GM11168 (cell line): ENCODE results near the gene RPP25L.

ENCODE experiments used
- in situ Hi-C: fragments of 300-500 bp; cut with MboI; formaldehyde crosslinking; loops from one replicate; pipeline ENCODE4 v1.12.0; 2022; ENCODE audit warnings: low sequenced_read_pairs; ENCODE audit not compliant: unreplicated experiment

The RPP25L gene

DNA sequence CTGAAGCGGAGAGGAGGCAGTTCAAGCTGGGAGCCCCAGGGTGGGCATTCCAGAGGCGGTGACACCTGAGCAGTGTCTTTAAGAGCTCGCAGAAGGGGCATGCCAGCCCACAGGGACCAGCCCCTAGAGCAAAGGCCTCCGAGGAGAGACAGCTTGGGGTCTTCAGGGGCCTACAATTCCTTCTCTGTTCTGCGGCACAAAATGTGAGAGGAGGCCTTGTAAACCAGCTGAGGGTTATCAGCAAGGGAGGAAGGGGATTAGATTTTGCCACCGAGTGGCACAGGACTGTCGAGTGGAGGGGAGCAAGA lies 26.2 kb upstream of the RPP25L start:
- in situ Hi-C loops, result no loop called here

DNA sequence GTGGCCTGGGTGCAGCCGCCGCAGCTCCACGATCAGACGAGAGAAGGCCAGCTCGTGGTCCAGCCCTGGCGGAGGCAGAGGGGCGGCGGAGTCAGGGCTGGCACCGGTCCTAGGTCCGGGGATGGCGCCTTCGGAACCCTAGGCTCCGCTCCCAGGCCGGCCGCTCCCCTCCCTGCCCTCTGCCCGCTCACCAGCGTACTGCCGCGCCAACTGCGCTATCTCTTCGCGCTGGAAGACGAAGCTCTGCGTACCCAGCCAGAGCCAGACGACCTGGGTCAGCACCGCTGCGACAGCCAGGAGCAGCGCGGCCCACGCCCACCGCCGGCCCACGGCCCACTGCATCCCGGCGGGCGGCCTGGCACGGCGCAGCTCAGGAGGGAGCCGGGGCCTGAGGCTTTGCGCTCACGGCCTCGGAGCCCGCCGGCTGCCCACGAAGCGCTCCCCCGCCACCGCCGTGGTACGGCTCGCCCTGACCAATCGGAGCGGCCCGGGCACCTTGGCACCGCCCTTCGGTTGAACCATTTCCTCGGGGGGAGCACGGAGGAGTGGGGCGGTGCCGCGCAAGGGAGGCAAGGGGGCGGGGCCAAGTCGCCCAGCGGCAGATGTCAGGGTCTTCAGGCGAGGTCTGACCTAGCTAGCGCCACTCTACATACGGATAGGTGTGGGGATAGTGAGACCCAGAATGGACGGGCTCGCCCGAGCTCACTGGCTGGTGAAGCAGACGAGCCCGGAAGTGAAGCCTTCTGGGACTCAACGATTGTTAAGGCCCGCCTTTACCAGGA lies 25.6 kb upstream of the RPP25L start, which contains the start of gene SIGMAR1:
TSS of gene SIGMAR1 (minus strand) at position 432 of the 782 bp plus-strand sequence. CDS start at position 342, 90 bp downstream.
- in situ Hi-C loops, result no loop called here

DNA sequence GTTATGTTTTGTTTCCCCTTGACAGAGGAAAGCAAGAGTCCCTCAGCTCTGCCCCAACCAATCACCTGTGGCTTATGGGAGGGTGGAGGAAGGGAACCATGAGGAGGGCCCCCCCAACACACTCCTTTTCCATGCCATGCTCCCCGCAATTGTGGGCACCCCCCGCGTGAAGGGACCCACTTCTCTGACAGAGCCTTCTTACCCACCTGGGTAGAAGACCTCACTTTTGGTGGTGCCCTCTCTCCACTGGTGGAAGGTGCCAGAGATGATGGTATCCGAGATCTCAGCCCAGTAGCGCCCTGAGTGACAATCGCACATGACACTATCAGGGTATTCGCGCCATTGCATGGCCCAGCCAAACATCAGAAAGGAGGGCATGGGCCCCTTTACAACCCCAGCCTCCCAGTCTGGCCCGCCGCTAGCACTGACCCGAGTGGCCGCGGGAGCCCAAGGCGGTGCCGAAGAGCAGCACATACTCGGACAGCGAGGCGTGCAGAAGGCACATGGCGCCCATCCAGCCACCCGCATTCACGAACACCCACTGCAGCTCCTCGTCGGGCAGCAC lies 25.0 kb upstream of the RPP25L start:
- in situ Hi-C loops, result no loop called here

DNA sequence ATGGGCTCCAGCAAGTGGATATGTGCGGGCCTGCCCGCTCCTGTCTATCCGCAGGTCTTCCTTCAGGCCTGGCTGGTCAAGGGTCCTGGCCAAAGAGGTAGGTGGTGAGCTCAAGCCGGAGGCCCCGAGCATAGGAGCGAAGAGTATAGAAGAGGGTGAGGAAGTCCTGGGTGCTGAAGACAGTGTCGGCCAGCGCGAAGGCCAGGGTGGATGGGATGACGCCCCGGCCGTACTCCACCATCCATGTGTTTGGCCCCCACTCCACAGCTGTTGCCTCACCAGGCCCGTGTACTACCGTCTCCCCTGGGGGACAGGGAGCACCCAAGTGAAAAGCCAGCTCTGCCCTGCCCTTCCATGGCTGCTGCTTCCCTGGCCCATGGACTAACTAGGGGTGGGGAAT lies 23.7 kb upstream of the RPP25L start:
- in situ Hi-C loops, result no loop called here

DNA sequence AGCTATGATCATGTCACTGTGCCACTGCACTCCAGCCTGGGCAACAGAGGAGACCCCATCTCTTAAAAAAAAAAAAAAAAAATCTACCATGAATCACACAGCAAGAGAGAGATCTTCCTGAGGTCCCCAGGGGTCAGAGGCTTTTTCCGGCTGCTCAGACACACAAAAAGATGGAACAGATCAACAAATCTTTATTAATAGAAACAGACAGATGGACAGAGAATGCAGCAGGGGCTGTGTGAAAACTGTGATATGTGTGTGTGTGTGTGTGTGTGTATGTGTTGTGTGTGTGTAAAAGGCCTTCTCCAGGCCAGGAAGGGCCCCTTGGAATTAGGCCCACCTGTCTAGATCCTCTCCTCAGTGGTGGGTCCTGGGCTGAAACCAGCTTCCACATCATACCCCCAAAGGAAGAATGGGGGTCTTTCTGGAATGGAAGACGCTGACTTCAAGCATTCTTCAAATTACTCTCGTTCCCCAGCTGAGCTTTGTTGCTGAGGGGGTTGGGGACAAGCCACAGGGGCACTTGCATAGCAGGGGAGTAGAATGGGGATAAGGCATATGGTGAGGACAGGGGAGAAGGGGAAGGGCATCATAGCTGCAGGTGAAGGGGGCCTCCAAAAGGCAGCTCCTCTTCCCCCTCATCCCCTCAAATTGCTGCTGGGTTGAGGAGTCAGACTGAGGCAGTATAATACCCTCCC lies 22.8 kb upstream of the RPP25L start:
- in situ Hi-C loops, result no loop called here

DNA sequence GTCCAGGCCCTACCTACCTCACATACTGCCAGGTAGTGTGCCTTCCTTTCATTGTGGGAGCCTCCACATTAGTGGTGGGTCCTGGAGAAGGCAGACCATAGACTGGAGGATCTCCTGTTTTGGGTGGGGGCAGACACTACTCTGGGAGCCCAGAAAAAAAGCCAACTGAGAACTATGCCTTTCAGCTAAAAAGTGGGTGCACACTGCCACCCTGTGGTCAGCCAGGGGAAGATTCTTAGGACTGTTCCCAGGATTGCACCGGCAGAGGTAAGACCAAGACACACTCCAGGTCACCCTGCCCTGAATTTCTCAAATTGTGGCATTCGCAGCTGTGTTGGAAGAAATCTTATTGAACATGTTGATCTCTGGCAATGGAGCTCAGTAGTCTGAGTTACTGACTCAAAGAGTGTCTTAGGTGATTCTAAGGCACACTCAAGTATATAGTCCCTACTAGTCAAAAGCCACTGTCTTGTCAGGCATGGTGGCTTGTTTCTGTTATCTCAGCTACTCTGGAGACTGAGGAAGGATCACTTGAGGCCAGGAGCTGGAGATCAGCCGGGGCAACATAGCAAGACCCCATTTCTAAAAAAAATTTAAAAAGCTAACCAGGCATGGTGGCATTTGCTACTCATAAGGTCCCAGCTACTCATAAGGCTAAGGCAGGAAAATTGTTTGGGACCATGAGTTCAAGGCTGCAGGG lies 22.1 kb upstream of the RPP25L start:
- in situ Hi-C loops, result no loop called here

DNA sequence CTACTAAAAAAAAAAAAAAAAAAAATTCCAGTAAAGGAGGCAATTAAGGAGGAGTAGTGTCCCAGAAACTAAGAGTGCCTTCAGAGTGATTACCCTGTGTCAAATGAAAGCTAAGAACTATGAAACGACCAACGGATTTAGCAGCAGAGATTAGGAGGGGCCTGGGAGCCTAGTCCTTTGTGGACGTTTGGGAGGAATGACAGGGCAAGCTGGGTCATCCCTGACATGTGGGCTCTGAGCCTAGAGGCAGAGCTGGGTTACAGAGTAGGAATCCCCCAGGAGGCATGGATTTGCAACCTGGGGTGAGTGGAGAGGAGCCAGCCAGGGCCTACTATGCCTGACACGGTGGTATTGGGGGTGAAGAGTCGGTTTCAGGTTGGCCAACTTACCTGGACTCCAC lies 21.3 kb upstream of the RPP25L start:
- in situ Hi-C loops, result no loop called here

DNA sequence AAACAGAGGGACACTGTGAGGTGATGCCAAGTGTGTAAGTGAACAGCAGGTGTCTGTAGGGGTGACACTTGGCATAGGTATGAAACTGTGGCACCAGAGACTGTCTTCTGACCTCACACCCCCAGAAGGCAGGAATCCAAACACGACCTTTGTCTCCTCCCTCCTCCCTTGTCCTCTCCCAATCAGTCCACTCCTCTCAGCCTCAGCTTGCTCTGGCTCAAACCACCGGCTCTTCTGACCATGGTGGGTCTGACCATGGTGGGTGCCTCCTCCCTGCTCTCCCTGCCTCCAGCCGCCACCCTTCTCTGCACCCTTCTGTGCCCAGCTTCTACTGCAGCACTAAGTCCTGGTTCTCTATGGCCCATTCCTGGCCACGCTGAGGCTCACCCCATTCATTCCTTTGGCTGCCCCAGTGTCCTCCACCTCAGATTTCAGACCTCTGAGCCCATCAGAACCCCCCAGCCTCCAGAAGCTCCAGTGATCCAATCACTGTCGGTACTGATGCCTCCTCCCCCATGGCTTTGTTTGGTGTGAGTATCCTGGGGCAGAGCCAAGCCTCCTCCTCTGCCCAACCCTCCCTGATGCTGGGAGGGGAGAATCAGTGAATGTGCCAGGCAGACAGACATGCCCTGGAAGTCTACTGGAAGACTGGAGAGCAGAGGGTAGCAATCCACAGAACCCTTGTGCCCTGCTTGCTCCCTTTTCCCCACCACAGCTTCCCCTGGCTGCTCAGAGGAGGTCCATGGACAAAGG lies 18.7 kb upstream of the RPP25L start:
- in situ Hi-C loops, result no loop called here

DNA sequence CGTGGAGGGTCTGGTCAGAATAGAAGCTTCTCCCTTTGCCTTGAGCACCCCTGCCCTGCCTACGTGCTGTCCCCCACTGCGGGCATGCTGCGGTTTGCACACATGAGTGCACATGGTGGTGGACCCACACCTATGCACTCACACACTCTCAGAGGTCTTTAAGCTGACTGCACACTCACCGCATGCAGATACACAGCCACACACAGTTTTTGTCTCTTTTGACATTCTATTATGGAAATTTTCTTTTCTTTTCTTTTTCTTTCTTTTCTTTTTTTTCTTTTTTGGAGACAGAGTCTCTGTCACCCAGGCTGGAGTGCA lies 17.6 kb upstream of the RPP25L start:
- in situ Hi-C loops, result no loop called here

DNA sequence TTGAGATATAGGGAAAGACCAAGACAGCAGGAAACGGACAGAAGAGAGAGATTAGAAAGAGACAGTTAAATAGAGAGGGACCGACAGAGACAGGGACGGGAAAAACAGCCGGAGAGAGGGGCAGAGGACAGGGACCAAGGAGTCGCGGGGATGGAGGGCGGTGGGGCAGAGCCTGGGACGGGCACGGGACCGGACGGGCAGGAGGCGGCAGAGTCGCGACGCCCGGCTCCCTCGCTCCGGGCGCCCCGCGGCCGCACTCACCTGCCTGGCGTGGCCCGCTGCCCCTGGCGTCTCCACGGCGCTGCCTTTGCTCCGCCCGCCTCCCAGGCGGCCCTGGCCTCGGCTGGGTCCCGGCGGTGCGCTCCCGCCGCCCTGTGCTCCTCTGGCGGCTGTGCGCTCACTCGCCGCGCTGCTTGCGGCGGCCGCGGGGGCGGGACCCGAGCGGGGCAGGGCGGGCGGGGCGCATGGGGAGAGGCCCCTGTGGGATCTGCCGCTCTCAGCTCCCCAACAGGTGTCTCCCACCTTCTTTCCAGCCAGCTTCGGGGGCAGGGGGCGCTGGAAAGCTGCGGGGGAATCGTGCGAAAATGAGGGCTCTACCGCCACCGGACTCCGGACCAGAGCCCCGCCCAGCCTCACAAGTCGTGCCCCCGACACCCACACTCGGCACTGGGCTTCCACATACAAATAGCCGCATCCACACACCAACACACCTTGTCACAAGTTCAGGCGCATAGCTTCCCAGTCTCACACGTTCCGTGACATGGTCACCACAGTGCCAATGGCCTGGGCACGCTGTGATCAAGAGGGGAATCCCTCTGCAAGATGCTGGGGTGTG lies 17.0 kb upstream of the RPP25L start, which contains the start of gene ARID3C:
TSS of gene ARID3C (minus strand) at position 411 of the 835 bp plus-strand sequence. CDS start 1,052 bp downstream, outside the sequence.
- in situ Hi-C loops, result no loop called here

DNA sequence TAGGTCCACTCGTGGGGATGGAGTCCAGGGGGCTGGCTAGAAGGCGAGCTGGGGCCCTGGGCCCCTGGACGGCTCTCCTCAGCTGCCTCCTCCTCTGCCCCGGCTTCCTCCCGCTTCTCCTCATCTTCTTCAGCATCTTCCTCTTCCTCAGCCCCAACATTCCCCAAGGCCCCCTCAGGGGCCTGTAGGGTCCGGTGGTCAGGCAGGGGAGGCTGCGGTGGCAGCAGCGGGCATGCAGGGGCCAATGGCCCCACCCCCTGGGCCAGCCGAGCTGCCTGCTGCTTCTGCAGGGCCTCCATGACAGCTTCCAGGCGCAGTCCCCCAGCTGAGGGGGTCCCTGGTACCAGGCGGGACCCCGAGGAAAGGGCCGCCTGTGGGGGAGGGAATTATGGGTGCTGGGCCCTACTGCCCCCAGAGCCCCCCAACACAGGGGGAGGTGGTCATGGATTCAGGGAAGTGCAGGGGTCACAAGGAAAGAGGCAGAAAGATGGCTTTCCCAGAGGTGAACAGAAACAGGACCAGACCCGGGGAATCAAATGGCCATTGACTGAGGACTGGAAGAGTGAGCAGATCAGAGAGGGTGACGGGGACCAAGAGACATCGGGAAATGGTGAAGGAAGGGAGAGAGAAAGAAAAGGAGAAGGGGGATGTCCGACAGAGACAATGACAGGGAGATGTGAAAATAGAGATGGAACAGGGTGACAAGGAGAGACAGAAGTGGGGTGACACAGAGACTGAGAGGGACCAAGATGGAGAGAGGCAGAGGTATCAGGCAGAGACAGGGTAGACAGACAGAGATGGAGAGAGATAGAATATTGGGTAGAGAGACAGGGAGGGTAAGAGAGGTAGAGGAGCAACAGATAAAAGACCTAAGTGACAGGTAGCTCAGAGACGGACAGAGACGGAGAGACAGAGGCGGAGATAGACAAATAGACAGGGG lies 16.1 kb upstream of the RPP25L start:
- in situ Hi-C loops, result no loop called here

DNA sequence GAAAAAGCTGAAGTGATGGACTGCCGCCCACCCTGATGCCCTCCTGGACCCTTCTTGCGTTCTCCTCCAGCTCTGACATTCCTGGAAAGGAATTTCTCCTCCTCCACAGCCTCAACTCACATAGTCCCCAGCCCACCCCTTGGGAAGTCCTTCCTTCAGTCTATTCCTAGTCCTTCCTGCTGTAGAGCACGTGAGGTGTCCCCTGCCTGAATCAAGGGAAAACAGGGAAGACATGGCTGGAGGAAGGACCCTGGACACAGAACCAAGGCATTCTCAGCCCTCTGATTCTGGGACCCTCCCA lies 13.2 kb upstream of the RPP25L start:
- in situ Hi-C loops, result no loop called here

DNA sequence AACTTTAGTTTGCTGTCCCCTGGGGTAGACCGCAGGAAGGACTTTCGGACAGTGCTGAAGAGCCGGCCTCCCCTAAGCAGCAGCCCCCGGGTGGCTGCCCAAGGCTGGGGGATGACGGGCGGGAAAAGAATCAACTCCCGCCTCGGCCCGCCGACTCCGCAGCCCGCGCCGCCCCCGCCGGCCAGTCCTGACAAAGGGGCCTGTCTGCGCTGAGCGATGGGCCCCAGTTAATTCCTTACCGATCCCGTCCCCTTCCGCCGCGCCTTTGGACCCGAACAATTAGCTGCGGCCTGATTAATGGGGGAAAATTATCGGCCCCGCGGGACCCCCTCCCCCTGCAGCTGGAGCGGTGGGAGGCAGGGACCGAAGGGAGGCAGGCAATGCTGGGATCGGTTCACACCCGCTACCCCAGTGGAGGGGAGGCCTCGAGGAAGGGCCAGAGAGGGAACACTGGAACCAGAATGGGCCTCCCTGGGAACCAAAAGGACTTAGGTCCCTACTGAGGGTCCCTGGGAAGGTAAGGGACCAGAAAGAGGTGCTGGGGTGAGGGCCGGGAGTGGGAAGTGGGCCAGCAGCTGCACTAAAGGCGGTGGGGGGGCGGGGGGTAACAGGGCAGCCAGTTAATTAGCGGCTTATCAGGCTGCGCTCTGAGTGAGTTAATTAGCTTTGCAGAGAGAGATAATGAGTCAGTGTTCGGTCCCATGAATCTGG lies 12.7 kb upstream of the RPP25L start:
- in situ Hi-C loops, result no loop called here

DNA sequence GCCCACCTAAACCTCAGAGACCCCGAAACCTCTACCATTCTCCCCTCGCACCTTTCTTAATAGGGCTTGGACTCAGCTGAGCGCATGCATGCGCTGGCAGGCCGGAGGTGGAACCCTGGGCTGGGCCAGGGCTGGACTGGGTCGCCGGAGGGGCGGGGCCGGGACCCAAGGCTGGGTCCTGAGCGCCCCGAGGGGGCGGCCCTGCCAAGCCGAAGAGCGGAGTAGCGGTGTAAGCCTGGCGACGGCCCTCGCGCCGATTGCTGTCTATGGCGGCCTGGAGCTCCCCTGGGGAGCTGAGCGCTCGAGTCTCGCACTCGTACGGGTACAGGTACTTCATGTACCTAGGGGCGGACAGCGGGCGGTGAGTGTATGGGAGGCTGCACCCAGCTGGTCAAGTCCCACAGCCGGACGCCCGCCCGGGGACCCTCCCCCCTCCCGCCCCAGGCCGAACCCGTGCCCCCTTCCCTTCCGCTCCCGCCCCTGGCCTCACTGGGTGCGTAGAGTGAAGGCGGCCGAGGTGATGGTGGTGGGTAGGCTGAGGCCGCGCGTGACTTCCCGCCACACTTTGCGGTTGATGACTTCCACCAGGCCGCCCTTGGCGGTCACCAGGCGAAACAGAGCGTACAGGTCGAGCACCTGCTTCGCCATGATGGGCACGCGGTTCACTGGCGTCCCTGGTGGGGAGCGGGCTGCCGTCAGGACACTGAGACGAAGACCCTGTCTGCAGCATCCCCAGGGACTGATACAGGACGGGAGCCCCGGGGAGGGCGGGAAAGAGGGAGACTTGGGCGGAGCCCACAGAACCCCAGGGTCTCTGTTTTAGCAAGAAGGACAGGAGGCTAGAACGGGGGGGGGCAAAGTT lies 11.7 kb upstream of the RPP25L start:
- in situ Hi-C loops, result no loop called here

DNA sequence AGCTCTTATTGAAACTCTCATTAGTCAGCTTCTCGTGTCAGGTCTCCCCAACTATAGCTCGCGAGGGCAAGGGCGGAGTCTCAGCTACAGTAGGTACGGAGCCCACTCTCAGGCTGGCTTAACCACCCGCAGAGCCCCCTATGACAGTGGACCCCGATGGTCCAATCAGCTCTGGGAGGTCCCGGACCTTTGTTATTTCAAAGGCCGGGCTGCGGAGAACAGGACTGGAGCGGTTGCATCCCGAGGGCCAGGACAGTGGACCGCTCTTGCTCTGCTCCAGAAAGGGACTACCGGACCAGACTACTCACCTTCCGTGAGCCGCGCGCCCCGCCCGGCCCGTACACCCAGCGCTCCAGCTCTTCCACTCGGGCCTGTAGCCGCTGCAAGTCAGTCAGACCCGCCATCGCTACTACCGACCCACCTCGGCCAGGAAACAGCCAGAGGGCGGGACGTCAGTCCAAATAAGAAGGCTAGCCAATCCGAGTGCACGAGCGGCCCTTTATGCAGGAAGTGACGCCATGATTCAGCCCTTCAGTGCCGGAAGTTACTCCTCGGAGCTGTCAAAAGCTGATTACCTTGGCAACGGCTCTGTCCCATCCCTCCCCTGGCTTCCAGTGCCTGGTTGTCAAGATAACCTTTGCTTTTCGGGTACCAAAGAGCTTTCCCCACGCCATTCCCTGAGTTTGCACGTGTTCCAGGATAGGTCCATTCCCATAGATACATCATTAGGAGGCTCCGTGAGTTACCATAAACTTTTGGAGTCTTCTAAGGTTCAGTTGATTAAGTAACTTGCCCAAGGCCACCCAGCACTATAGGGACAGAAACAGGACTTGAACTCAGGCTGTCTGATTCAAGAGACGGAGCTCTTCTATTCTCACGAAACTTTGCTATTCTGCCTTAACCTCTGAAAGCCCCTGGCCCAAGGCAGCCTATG lies 8.4 kb upstream of the RPP25L start, which contains the start of gene DCTN3:
TSS of gene DCTN3 (minus strand) at position 435 of the 934 bp plus-strand sequence. CDS start at position 404, 31 bp downstream.
- in situ Hi-C loops, result no loop called here

DNA sequence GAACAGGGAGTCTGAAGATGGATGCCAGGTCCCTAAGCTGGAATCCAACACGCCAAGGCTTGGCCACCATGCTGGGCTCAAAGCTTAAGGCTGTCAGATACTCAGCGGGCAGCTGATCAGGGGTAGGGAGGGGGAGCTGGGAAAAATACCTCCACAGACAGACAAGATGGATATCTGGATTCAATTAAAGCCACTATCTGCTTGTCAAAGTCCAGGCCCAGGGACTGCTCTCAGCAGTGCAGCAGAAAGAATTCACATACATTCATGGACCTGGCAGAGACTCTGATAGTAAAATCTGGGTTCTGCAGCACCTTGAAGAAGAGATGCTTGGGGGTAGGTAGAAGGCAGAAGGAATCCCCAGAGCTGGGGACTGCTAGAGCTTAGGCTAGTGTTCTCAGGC lies 3.2 kb upstream of the RPP25L start:
- in situ Hi-C loops, result no loop called here
